NT2/D1 (cell line): Measurements from ENCODE around the gene PANK3.
"Not testable (repeated sequence)": the region's sequence is repeated elsewhere in the genome, so short reads cannot be mapped to it uniquely, and the experiment has no call there.

ENCODE experiments used
- DNase-seq: peaks from one replicate; pipeline ENCODE4 v3.0.0-alpha.2; 2011; ENCODE audit warnings: low read depth, low spot score
- H3K27me3 ChIP-seq: 2 replicates; pipeline ENCODE4 v1.6.0; 2011; ENCODE audit warnings: mild to moderate bottlenecking; ENCODE audit not compliant: insufficient read length, insufficient read depth
- H3K36me3 ChIP-seq: 2 replicates; pipeline ENCODE4 v1.6.1; 2011; ENCODE audit warnings: mild to moderate bottlenecking, low read length, mixed read lengths; ENCODE audit not compliant: insufficient read depth, insufficient read length
- H3K4me1 ChIP-seq: 2 replicates; pipeline ENCODE4 v1.5.1; 2011; ENCODE audit not compliant: insufficient read depth, insufficient read length
- H3K4me3 ChIP-seq: 2 replicates; pipeline ENCODE4 v1.5.1; 2011; ENCODE audit warnings: low read depth; ENCODE audit not compliant: insufficient read length
- H3K9ac ChIP-seq: 2 replicates; pipeline ENCODE4 v1.6.0; 2011; ENCODE audit warnings: low read depth; ENCODE audit not compliant: insufficient read length
- H3K9me3 ChIP-seq: 2 replicates; pipeline ENCODE4 v1.5.1; 2011; ENCODE audit warnings: mild to moderate bottlenecking, low read length; ENCODE audit not compliant: insufficient read depth
- SUZ12 ChIP-seq: IDR thresholded peaks from 2 replicates; pipeline ENCODE4 v1.6.1; 2011; ENCODE audit not compliant: insufficient read length, insufficient read depth; ENCODE audit errors: extremely low read depth
- YY1 ChIP-seq: IDR thresholded peaks from 2 replicates; pipeline ENCODE4 v1.6.1; 2011; ENCODE audit not compliant: insufficient read length, insufficient read depth
- ZNF274 ChIP-seq: IDR thresholded peaks from 2 replicates; pipeline ENCODE4 v1.6.1; 2011; ENCODE audit warnings: mild to moderate bottlenecking, low read depth, low read length

The PANK3 gene

GRCh38 chr5:168603746-168604145 lies 24.6 kb upstream of the PANK3 start:
- H3K27me3 ChIP-seq: no peaks in the 10 kb centered on the region
- no peak for TF ChIP-seq ZNF274
- no peaks in the 10 kb centered on the region for H3K36me3 ChIP-seq
- no peak for DNase-seq
- H3K9me3 ChIP-seq: no peaks in the 10 kb centered on the region
- no peak overlapping the region for H3K9ac ChIP-seq
- H3K4me3 ChIP-seq: no peak overlapping the region
- H3K4me1 ChIP-seq: no peaks in the 10 kb centered on the region

GRCh38 chr5:168602517-168602916 lies 23.3 kb upstream of the PANK3 start:
- no peaks in the 10 kb centered on the region for H3K4me1 ChIP-seq
- H3K9ac ChIP-seq: no peak overlapping the region
- TF ChIP-seq ZNF274 (no peak), SUZ12 (no peak), YY1 (no peak)
- no peak for DNase-seq
- no peaks in the 10 kb centered on the region for H3K27me3 ChIP-seq
- no peak overlapping the region for H3K4me3 ChIP-seq
- no peaks in the 10 kb centered on the region for H3K9me3 ChIP-seq
- no peaks in the 10 kb centered on the region for H3K36me3 ChIP-seq

GRCh38 chr5:168601972-168602371 lies 22.8 kb upstream of the PANK3 start:
- H3K4me3 ChIP-seq: no peak overlapping the region
- no peaks in the 10 kb centered on the region for H3K4me1 ChIP-seq
- TF ChIP-seq YY1 (no peak), SUZ12 (no peak), ZNF274 (no peak)
- no peaks in the 10 kb centered on the region for H3K36me3 ChIP-seq
- DNase-seq: no peak
- no peak overlapping the region for H3K9ac ChIP-seq
- H3K27me3 ChIP-seq: no peaks in the 10 kb centered on the region
- no peaks in the 10 kb centered on the region for H3K9me3 ChIP-seq

- Histone ChIP-seq H3K36me3 (no peaks in the 10 kb centered on the region), H3K27me3 (no peaks in the 10 kb centered on the region), H3K9me3 (no peaks in the 10 kb centered on the region), H3K4me1 (no peaks in the 10 kb centered on the region), H3K4me3 (no peak overlapping the region), H3K9ac (no peak overlapping the region)
- TF ChIP-seq YY1 (no peak), ZNF274 (no peak), SUZ12 (no peak)
- peak; percentile 55 for DNase-seq
Observed at GRCh38 chr5:168600409-168600808, 21.2 kb upstream of the PANK3 start.

- Histone ChIP-seq H3K36me3 (no peaks in the 10 kb centered on the region), H3K9ac (no peak overlapping the region), H3K27me3 (no peaks in the 10 kb centered on the region), H3K4me3 (no peak overlapping the region), H3K9me3 (no peaks in the 10 kb centered on the region), H3K4me1 (no peaks in the 10 kb centered on the region)
- TF ChIP-seq ZNF274: no peak
- TF ChIP-seq YY1: no peak
- no peak for TF ChIP-seq SUZ12
- DNase-seq: no peak
Observed at GRCh38 chr5:168599826-168600225, 20.7 kb upstream of the PANK3 start.

- Histone ChIP-seq H3K9ac (no peak overlapping the region), H3K4me1 (no peaks in the 10 kb centered on the region), H3K4me3 (no peak overlapping the region), H3K9me3 (no peaks in the 10 kb centered on the region), H3K36me3 (no peaks in the 10 kb centered on the region), H3K27me3 (no peaks in the 10 kb centered on the region)
- no peak for DNase-seq
- TF ChIP-seq ZNF274: no peak
- no peak for TF ChIP-seq YY1
- no peak for TF ChIP-seq SUZ12
Observed at GRCh38 chr5:168598639-168599038, 19.5 kb upstream of the PANK3 start.

- Histone ChIP-seq H3K4me3 (no peak overlapping the region), H3K9me3 (no peaks in the 10 kb centered on the region), H3K27me3 (no peaks in the 10 kb centered on the region), H3K36me3 (no peaks in the 10 kb centered on the region), H3K9ac (no peak overlapping the region), H3K4me1 (no peaks in the 10 kb centered on the region)
- TF ChIP-seq YY1: no peak
- no peak for TF ChIP-seq ZNF274
- no peak for TF ChIP-seq SUZ12
- no peak for DNase-seq
Observed at GRCh38 chr5:168596927-168597326, 17.8 kb upstream of the PANK3 start.

GRCh38 chr5:168596122-168596521 lies 17.0 kb upstream of the PANK3 start:
- H3K9me3 ChIP-seq, DNase-seq: not testable (repeated sequence)

GRCh38 chr5:168592014-168592368 lies 12.8 kb upstream of the PANK3 start:
- Histone ChIP-seq H3K4me3 (no peak overlapping the region), H3K4me1 (no peaks in the 10 kb centered on the region), H3K27me3 (no peaks in the 10 kb centered on the region), H3K36me3 (no peaks in the 10 kb centered on the region), H3K9me3 (no peaks in the 10 kb centered on the region), H3K9ac (no peak overlapping the region)
- no peak for DNase-seq
- no peak for TF ChIP-seq YY1
- no peak for TF ChIP-seq ZNF274
- TF ChIP-seq SUZ12: no peak

More at GRCh38 chr5:168596122-168596521, 17.0 kb upstream of the PANK3 start:
- not testable (repeated sequence) for H3K36me3 ChIP-seq, H3K27me3 ChIP-seq, H3K4me1 ChIP-seq, H3K9ac ChIP-seq, H3K4me3 ChIP-seq
